ENCODE data around the gene PLD3.

- no peak for TF ChIP-seq CTCF (conservative IDR thresholded peaks at IDR 0.05; ENCODE audit: low read length)
- TF ChIP-seq EZH2phosphoT487 (IDR thresholded peaks at IDR 0.05; ENCODE audit: borderline replicate concordance): no peak
Measured at GRCh38 chr19:40392123-40392522, 43.6 kb downstream of the PLD3 start.

All from Loucy (cell line).